HG02763 (cell line): ENCODE data around the gene FUT1.
"Not testable (repeated sequence)": the region's sequence is repeated elsewhere in the genome, so short reads cannot be mapped to it uniquely, and the experiment has no call there.

Experiments used
- ATAC-seq: cut with Tn5 transposase; IDR thresholded peaks from one replicate; pipeline ENCODE4 v1.9.1; 2021; ENCODE audit warnings: mild to moderate bottlenecking, moderate library complexity; ENCODE audit not compliant: unreplicated experiment

Gene FUT1

GRCh38 chr19:48752496-48753365 is at the start of gene FUT1:
TSS of gene FUT1 (minus strand) at chr19:48752641. CDS start at chr19:48751281, 1,360 bp downstream.
- no peak for ATAC-seq

GRCh38 chr19:48799358-48800300 is 47.2 kb upstream of the FUT1 start:
- ATAC-seq: no peak

GRCh38 chr19:48798937-48799336 is 46.5 kb upstream of the FUT1 start:
- ATAC-seq: no peak

- ATAC-seq: no peak
Observed at GRCh38 chr19:48797103-48797502, 44.7 kb upstream of the FUT1 start.

GRCh38 chr19:48796298-48797083 is 44.0 kb upstream of the FUT1 start:
- no peak for ATAC-seq

GRCh38 chr19:48795685-48796070 is 43.2 kb upstream of the FUT1 start:
- ATAC-seq: no peak

- ATAC-seq: peak; percentile 85
Observed at GRCh38 chr19:48795055-48795684, 42.7 kb upstream of the FUT1 start.

GRCh38 chr19:48794291-48794690 is 41.9 kb upstream of the FUT1 start:
- ATAC-seq: no peak

GRCh38 chr19:48793271-48793670 is 40.8 kb upstream of the FUT1 start:
- ATAC-seq: no peak

- not testable (repeated sequence) for ATAC-seq
Observed at GRCh38 chr19:48787331-48787730, 34.9 kb upstream of the FUT1 start.

- ATAC-seq: not testable (repeated sequence)
Observed at GRCh38 chr19:48786422-48786821, 34.0 kb upstream of the FUT1 start.

GRCh38 chr19:48784527-48784926 is 32.1 kb upstream of the FUT1 start:
- ATAC-seq: no peak

- ATAC-seq: no peak
Observed at GRCh38 chr19:48780631-48781391, 28.4 kb upstream of the FUT1 start.

GRCh38 chr19:48779636-48780035 is 27.2 kb upstream of the FUT1 start:
- no peak for ATAC-seq

GRCh38 chr19:48777720-48778119 is 25.3 kb upstream of the FUT1 start:
- ATAC-seq: no peak

- no peak for ATAC-seq
Observed at GRCh38 chr19:48777139-48777538, 24.7 kb upstream of the FUT1 start.

- ATAC-seq: no peak
Observed at GRCh38 chr19:48772503-48772953, 20.1 kb upstream of the FUT1 start.

GRCh38 chr19:48770734-48771472 is 18.5 kb upstream of the FUT1 start:
- no peak for ATAC-seq

- ATAC-seq: no peak
Observed at GRCh38 chr19:48770266-48770665, 17.8 kb upstream of the FUT1 start.
